ENCODE results near the gene ANGPTL8. TPM values are rescaled to one million over a fixed set of nuclear protein-coding genes. Genes with fewer than 3 reads are reported as not detected.

ANGPTL8 gene
- total and polyA plus RNA-seq, 2 donors (not counting 3 experiments of a cell fraction or from before 2014, with no cell fraction given): not detected

- Histone ChIP-seq H3K4me2 (ENCODE audit: insufficient read depth, low read length) (no peak overlapping the region), H3K79me2 (ENCODE audit: control insufficient read depth, insufficient read depth, low read length) (no peaks in the 10 kb centered on the region), H3K9me1 (replicated peaks; ENCODE audit: control insufficient read depth, extremely low read depth, insufficient read depth, low read length) (no peaks in the 10 kb centered on the region), H2AFZ (ENCODE audit: low read depth, low read length) (no peak overlapping the region), H3K27ac (ENCODE audit: insufficient read depth, low read depth, low read length) (no peak overlapping the region), H3K36me3 (ENCODE audit: control insufficient read depth in 2 of 2, extremely low read depth in 1 of 2, insufficient read depth in 2 of 2, low read length in 2 of 2) (no peaks in the 10 kb centered on the region), H3K4me1 (ENCODE audit: control insufficient read depth, extremely low read depth, insufficient read depth, low read length) (peaks cover 7% of the 10 kb centered on the region), H3K9ac (replicated peaks; ENCODE audit: extremely low read depth, insufficient read depth, low read length) (no peak overlapping the region), H3K4me3 (replicated peaks in 1 of 3; ENCODE audit: insufficient read depth in 1 of 3, low read depth in 1 of 3, low read length in 3 of 3) (no peak overlapping the region), H3K27me3 (ENCODE audit: control insufficient read depth in 2 of 2, insufficient read depth in 2 of 2, low read length in 2 of 2) (no peaks in the 10 kb centered on the region), H3K9me3 (replicated peaks; ENCODE audit: control insufficient read depth, insufficient read depth, low read length) (no peaks in the 10 kb centered on the region), H4K20me1 (replicated peaks; ENCODE audit: control insufficient read depth, extremely low read depth, insufficient read depth, low read length) (no peaks in the 10 kb centered on the region)
- FAIRE-seq (no peak), DNase-seq (ENCODE audit: low read depth, low spot score) (no peak)
- TF ChIP-seq EZH2 (IDR thresholded peaks at IDR 0.05; ENCODE audit: borderline replicate concordance, low read depth, low read length, severe bottlenecking) (no peak), CTCF (IDR thresholded peaks at IDR 0.05; ENCODE audit: extremely low read depth in 1 of 2, insufficient read depth in 1 of 2, low read depth in 1 of 2, low read length in 2 of 2) (no peak), MAX (IDR thresholded peaks at IDR 0.05; ENCODE audit: insufficient read depth, insufficient read length) (no peak), JUN (IDR thresholded peaks at IDR 0.05; ENCODE audit: borderline replicate concordance, insufficient read depth, insufficient read length, low read depth) (no peak), GATA2 (IDR thresholded peaks at IDR 0.05; ENCODE audit: insufficient read depth, insufficient read length, low read depth, low read length) (no peak), FOS (IDR thresholded peaks at IDR 0.05; ENCODE audit: borderline replicate concordance, insufficient read depth, low read length) (no peak), MYC (IDR thresholded peaks at IDR 0.05; ENCODE audit: low read depth, low read length) (no peak)
- dilution Hi-C loops (cut with MboI; ENCODE audit: extremely low pct_ligation_motif_present, low sequenced_read_pairs) (no loop called here), intact Hi-C loops (cut with micrococcal nuclease) (no loop called here)
- ChIA-PET POLR2A (no interaction called here), CTCF (interaction anchor here (0.6 to 4.1 kb wide), 4 partner anchors 8 to 35 kb away, joined by 3 to 23 read pairs (median 5); no protein-coding TSS in a partner anchor)
- no TSS peak for BruUV-seq (replicated peaks)
Observed at GRCh38 chr19:11278670-11279069, 39.3 kb downstream of the ANGPTL8 start.
